Suprapubic skin (tissue), 4 donors: ENCODE data around the gene PXYLP1. TPM values are rescaled to one million over a fixed set of nuclear protein-coding genes. Genes with fewer than 3 reads are reported as not detected.

Experiments used
- DNase-seq, 2 donors: peaks; one replicate each; pipeline ENCODE4 v3.0.0-alpha.2; 2019; ENCODE audit warnings: low spot score in 2 of 2
- H3K27ac ChIP-seq: fragments of 200-600 bp; sonication (generic); one replicate; pipeline ENCODE4 v1.5.1; 2019
- H3K27me3 ChIP-seq: fragments of 200-600 bp; sonication (generic); one replicate; pipeline ENCODE4 v1.5.1; 2019
- H3K36me3 ChIP-seq: fragments of 200-600 bp; sonication (generic); one replicate; pipeline ENCODE4 v1.5.1; 2019
- H3K4me1 ChIP-seq: fragments of 200-600 bp; sonication (generic); one replicate; pipeline ENCODE4 v1.5.1; 2019
- H3K4me3 ChIP-seq: fragments of 200-600 bp; sonication (generic); one replicate; pipeline ENCODE4 v1.5.1; 2019; ENCODE audit warnings: mild to moderate bottlenecking
- H3K9me3 ChIP-seq: fragments of 200-600 bp; sonication (generic); one replicate; pipeline ENCODE4 v1.5.1; 2019
- CTCF ChIP-seq, 2 donors: fragments of 200-600 bp in 1 of 2; fragments of 450-650 bp in 1 of 2; sonication (generic) in 1 of 2; IDR thresholded peaks; one replicate each; pipeline ENCODE4 v1.5.1; 2016 to 2019; ENCODE audit warnings: antibody characterized with exemption in 2 of 2, mild to moderate bottlenecking in 1 of 2, moderate library complexity in 1 of 2
- EP300 ChIP-seq: sonication (generic); formaldehyde crosslinking; IDR thresholded peaks from one replicate; pipeline ENCODE4 v1.6.1; 2017; ENCODE audit warnings: antibody characterized with exemption
- POLR2A ChIP-seq, 2 donors: fragments of 450-650 bp; IDR thresholded peaks; one replicate each; pipeline ENCODE4 v1.6.1; 2017; ENCODE audit warnings: antibody characterized with exemption in 2 of 2, mild to moderate bottlenecking in 2 of 2, moderate library complexity in 2 of 2
- POLR2AphosphoS5 ChIP-seq, 3 donors: sonication (generic); formaldehyde crosslinking; IDR thresholded peaks; one replicate each; pipeline ENCODE4 v1.6.1; 2017; ENCODE audit warnings: antibody characterized with exemption in 3 of 3
- WGBS: methylation state at CpG from one replicate; pipeline ENCODE4 v1.1.5; 2018; 5-methylcytosine and 5-hydroxymethylcytosine counted together
- total RNA-seq, 4 donors: library from RNA; depleted of rRNA; stranded (reverse); fragments of >200 nt; gene quantifications; one replicate each; pipeline ENCODE4 v1.1.0, GENCODE V29; 2016

The PXYLP1 gene
- total RNA-seq, 4 donors from 2014 or later: 6.7 to 11.8 (median 9.5) TPM

GRCh38 chr3:141256820-141257219 is 25.2 kb downstream of the PXYLP1 start:
- Histone ChIP-seq H3K4me1 (no peaks in the 10 kb centered on the region), H3K27me3 (no peaks in the 10 kb centered on the region), H3K27ac (no peak overlapping the region), H3K9me3 (no peaks in the 10 kb centered on the region), H3K4me3 (no peak overlapping the region), H3K36me3 (peaks cover 2% of the 10 kb centered on the region)
- 98% methylated on average over 6 of the region's 6 CpGs for WGBS
- DNase-seq: no peak
- TF ChIP-seq POLR2A (IDR thresholded peaks at IDR 0.05): no peak
- TF ChIP-seq CTCF (IDR thresholded peaks at IDR 0.05): no peak
- TF ChIP-seq EP300: no peak
- TF ChIP-seq POLR2AphosphoS5 (IDR thresholded peaks at IDR 0.05): no peak

GRCh38 chr3:141257961-141258360 is 26.3 kb downstream of the PXYLP1 start:
- no peaks in the 10 kb centered on the region for H3K27me3 ChIP-seq
- peaks cover 2% of the 10 kb centered on the region for H3K36me3 ChIP-seq
- 82% methylated on average over 8 of the region's 8 CpGs for WGBS
- H3K9me3 ChIP-seq: no peaks in the 10 kb centered on the region
- no peak overlapping the region for H3K4me3 ChIP-seq
- no peak for DNase-seq
- TF ChIP-seq EP300 (no peak), CTCF (IDR thresholded peaks at IDR 0.05) (no peak), POLR2AphosphoS5 (IDR thresholded peaks at IDR 0.05) (no peak), POLR2A (IDR thresholded peaks at IDR 0.05) (no peak)
- H3K27ac ChIP-seq: no peak overlapping the region
- H3K4me1 ChIP-seq: no peaks in the 10 kb centered on the region

GRCh38 chr3:141258973-141259372 is 27.3 kb downstream of the PXYLP1 start:
- H3K9me3 ChIP-seq: no peaks in the 10 kb centered on the region
- no peak for DNase-seq
- H3K4me3 ChIP-seq: no peak overlapping the region
- no peak overlapping the region for H3K27ac ChIP-seq
- 89% methylated on average over 2 of the region's 2 CpGs for WGBS
- no peak for TF ChIP-seq CTCF (IDR thresholded peaks at IDR 0.05)
- no peak for TF ChIP-seq POLR2A (IDR thresholded peaks at IDR 0.05)
- no peak for TF ChIP-seq EP300
- no peak for TF ChIP-seq POLR2AphosphoS5 (IDR thresholded peaks at IDR 0.05)
- no peaks in the 10 kb centered on the region for H3K4me1 ChIP-seq
- peaks cover 2% of the 10 kb centered on the region for H3K36me3 ChIP-seq
- H3K27me3 ChIP-seq: no peaks in the 10 kb centered on the region

- TF ChIP-seq CTCF (IDR thresholded peaks at IDR 0.05) (no peak), EP300 (no peak), POLR2A (IDR thresholded peaks at IDR 0.05) (no peak), POLR2AphosphoS5 (IDR thresholded peaks at IDR 0.05) (no peak)
- no peak for DNase-seq
- Histone ChIP-seq H3K36me3 (peaks cover 2% of the 10 kb centered on the region), H3K27me3 (no peaks in the 10 kb centered on the region), H3K27ac (no peak overlapping the region), H3K9me3 (no peaks in the 10 kb centered on the region), H3K4me1 (no peaks in the 10 kb centered on the region), H3K4me3 (no peak overlapping the region)
- 88% methylated on average over 15 of the region's 15 CpGs for WGBS
These were observed 28.4 kb downstream of the PXYLP1 start for GRCh38 chr3:141259821-141260629.

GRCh38 chr3:141260630-141260927 is 29.0 kb downstream of the PXYLP1 start:
- no peaks in the 10 kb centered on the region for H3K27me3 ChIP-seq
- H3K27ac ChIP-seq: no peak overlapping the region
- no peaks in the 10 kb centered on the region for H3K4me1 ChIP-seq
- H3K9me3 ChIP-seq: no peaks in the 10 kb centered on the region
- no peak overlapping the region for H3K4me3 ChIP-seq
- no peak for DNase-seq
- WGBS: 88% methylated on average over 2 of the region's 2 CpGs
- H3K36me3 ChIP-seq: peaks cover 2% of the 10 kb centered on the region
- TF ChIP-seq POLR2AphosphoS5 (IDR thresholded peaks at IDR 0.05) (no peak), EP300 (no peak), POLR2A (IDR thresholded peaks at IDR 0.05) (no peak), CTCF (IDR thresholded peaks at IDR 0.05) (no peak)
